ENCODE results near the gene MAP7. TPM values are rescaled to one million over a fixed set of nuclear protein-coding genes. Genes with fewer than 3 reads are reported as not detected.

The MAP7 gene
- total and polyA plus RNA-seq, 2 experiments from 2014 or later = 44.7 to 49.2 TPM

DNA sequence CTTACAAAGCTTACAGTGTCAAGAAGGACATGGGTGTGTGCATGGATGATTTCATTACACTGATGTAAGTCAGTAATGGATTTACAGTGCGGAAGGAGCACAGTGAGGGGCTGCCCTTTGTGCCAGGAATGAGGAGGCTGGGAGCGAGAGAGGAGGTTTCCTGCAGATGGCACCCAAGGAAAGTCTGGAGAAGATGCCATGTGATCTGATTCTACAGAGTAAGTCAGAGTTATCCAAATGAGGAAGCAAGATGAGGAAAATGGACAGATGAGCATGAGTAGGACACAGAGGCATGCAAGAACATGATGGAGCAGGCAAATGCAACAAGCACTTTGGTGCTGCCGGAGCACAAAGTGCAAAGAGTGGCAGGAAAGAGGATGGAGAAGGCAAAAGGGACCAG is 29.7 kb downstream of the MAP7 start (continued):
- TF ChIP-seq, protein P1, sequence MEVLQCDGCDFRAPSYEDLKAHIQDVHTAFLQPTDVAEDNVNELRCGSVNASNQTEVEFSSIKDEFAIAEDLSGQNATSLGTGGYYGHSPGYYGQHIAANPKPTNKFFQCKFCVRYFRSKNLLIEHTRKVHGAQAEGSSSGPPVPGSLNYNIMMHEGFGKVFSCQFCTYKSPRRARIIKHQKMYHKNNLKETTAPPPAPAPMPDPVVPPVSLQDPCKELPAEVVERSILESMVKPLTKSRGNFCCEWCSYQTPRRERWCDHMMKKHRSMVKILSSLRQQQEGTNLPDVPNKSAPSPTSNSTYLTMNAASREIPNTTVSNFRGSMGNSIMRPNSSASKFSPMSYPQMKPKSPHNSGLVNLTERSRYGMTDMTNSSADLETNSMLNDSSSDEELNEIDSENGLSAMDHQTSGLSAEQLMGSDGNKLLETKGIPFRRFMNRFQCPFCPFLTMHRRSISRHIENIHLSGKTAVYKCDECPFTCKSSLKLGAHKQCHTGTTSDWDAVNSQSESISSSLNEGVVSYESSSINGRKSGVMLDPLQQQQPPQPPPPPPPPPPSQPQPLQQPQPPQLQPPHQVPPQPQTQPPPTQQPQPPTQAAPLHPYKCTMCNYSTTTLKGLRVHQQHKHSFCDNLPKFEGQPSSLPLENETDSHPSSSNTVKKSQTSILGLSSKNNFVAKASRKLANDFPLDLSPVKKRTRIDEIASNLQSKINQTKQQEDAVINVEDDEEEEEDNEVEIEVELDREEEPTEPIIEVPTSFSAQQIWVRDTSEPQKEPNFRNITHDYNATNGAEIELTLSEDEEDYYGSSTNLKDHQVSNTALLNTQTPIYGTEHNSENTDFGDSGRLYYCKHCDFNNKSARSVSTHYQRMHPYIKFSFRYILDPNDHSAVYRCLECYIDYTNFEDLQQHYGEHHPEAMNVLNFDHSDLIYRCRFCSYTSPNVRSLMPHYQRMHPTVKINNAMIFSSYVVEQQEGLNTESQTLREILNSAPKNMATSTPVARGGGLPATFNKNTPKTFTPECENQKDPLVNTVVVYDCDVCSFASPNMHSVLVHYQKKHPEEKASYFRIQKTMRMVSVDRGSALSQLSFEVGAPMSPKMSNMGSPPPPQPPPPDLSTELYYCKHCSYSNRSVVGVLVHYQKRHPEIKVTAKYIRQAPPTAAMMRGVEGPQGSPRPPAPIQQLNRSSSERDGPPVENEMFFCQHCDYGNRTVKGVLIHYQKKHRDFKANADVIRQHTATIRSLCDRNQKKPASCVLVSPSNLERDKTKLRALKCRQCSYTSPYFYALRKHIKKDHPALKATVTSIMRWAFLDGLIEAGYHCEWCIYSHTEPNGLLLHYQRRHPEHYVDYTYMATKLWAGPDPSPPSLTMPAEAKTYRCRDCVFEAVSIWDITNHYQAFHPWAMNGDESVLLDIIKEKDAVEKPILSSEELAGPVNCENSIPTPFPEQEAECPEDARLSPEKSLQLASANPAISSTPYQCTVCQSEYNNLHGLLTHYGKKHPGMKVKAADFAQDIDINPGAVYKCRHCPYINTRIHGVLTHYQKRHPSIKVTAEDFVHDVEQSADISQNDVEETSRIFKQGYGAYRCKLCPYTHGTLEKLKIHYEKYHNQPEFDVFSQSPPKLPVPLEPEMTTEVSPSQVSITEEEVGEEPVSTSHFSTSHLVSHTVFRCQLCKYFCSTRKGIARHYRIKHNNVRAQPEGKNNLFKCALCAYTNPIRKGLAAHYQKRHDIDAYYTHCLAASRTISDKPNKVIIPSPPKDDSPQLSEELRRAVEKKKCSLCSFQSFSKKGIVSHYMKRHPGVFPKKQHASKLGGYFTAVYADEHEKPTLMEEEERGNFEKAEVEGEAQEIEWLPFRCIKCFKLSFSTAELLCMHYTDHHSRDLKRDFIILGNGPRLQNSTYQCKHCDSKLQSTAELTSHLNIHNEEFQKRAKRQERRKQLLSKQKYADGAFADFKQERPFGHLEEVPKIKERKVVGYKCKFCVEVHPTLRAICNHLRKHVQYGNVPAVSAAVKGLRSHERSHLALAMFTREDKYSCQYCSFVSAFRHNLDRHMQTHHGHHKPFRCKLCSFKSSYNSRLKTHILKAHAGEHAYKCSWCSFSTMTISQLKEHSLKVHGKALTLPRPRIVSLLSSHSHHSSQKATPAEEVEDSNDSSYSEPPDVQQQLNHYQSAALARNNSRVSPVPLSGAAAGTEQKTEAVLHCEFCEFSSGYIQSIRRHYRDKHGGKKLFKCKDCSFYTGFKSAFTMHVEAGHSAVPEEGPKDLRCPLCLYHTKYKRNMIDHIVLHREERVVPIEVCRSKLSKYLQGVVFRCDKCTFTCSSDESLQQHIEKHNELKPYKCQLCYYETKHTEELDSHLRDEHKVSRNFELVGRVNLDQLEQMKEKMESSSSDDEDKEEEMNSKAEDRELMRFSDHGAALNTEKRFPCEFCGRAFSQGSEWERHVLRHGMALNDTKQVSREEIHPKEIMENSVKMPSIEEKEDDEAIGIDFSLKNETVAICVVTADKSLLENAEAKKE (CRISPR knock-in tag; IDR thresholded peaks at IDR 0.05) = no peak
- TF ChIP-seq, protein P2, sequence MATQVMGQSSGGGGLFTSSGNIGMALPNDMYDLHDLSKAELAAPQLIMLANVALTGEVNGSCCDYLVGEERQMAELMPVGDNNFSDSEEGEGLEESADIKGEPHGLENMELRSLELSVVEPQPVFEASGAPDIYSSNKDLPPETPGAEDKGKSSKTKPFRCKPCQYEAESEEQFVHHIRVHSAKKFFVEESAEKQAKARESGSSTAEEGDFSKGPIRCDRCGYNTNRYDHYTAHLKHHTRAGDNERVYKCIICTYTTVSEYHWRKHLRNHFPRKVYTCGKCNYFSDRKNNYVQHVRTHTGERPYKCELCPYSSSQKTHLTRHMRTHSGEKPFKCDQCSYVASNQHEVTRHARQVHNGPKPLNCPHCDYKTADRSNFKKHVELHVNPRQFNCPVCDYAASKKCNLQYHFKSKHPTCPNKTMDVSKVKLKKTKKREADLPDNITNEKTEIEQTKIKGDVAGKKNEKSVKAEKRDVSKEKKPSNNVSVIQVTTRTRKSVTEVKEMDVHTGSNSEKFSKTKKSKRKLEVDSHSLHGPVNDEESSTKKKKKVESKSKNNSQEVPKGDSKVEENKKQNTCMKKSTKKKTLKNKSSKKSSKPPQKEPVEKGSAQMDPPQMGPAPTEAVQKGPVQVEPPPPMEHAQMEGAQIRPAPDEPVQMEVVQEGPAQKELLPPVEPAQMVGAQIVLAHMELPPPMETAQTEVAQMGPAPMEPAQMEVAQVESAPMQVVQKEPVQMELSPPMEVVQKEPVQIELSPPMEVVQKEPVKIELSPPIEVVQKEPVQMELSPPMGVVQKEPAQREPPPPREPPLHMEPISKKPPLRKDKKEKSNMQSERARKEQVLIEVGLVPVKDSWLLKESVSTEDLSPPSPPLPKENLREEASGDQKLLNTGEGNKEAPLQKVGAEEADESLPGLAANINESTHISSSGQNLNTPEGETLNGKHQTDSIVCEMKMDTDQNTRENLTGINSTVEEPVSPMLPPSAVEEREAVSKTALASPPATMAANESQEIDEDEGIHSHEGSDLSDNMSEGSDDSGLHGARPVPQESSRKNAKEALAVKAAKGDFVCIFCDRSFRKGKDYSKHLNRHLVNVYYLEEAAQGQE (IDR thresholded peaks at IDR 0.05; ENCODE audit: unreplicated experiment) = no peak
- TF ChIP-seq ZNF331 (CRISPR knock-in tag; IDR thresholded peaks at IDR 0.05; ENCODE audit: low read depth) (no peak), STAT1 (IDR thresholded peaks at IDR 0.05; ENCODE audit: unreplicated experiment) (no peak), CREB1 (CRISPR knock-in tag; IDR thresholded peaks at IDR 0.05; ENCODE audit: low read depth) (no peak), EZH2phosphoT487 (IDR thresholded peaks at IDR 0.05; ENCODE audit: unreplicated experiment) (no peak)

DNA sequence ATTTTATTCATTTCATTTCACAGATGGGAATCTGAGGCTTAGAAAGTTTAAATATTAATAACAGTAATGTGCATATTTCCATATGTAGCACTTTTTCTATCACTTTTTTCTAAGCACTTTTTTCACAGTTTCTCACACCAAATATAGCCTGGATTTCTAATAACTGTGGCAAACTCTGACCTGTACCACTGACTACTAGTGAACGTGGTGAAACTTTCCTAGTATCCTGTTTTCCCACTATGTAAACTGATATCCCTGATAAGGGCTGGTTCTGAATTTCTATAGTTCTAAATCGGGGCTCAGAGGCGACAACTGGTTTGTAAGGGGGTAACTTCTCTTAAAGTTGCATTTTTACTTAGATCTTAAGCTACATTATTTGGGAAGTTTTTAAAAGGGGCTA is 32.6 kb downstream of the MAP7 start:
- Histone ChIP-seq H3K27me3 (ENCODE audit: insufficient read depth) (no peaks in the 10 kb centered on the region), H3K36me3 (ENCODE audit: insufficient read depth) (no peaks in the 10 kb centered on the region), H2AFZ (no peak overlapping the region), H3K9me2 (ENCODE audit: insufficient read depth) (no peaks in the 10 kb centered on the region; the same call in 1 of the 2 replicates), H3K4me3 (no peak overlapping the region), H3K4me2 (no peak overlapping the region), H4K20me1 (replicated peaks; ENCODE audit: insufficient read depth) (peaks cover 4% of the 10 kb centered on the region; the same call in 1 of the 2 replicates), H3K79me2 (replicated peaks; ENCODE audit: insufficient read depth) (peaks cover 96% of the 10 kb centered on the region), H3K27ac (ENCODE audit: low read depth) (no peak overlapping the region), H3K4me1 (ENCODE audit: insufficient read depth) (peaks cover 33% of the 10 kb centered on the region), H3F3A (replicated peaks; ENCODE audit: low read depth) (no peaks in the 10 kb centered on the region)
- no peak for DNase-seq (ENCODE audit: low spot score)
- Mint-ChIP-seq H3K27ac (no peak overlapping the region), H3K27me3 (ENCODE audit: insufficient read depth, low read depth, poor library complexity) (no peaks in the 10 kb centered on the region), H3K4me1 (peaks cover 38% of the 10 kb centered on the region), H3K9me3 (no peaks in the 10 kb centered on the region), H3K36me3 (ENCODE audit: low read depth) (peaks cover 24% of the 10 kb centered on the region), H3K4me3 (no peak overlapping the region)
- no peak for ATAC-seq
- TF ChIP-seq, protein P3, sequence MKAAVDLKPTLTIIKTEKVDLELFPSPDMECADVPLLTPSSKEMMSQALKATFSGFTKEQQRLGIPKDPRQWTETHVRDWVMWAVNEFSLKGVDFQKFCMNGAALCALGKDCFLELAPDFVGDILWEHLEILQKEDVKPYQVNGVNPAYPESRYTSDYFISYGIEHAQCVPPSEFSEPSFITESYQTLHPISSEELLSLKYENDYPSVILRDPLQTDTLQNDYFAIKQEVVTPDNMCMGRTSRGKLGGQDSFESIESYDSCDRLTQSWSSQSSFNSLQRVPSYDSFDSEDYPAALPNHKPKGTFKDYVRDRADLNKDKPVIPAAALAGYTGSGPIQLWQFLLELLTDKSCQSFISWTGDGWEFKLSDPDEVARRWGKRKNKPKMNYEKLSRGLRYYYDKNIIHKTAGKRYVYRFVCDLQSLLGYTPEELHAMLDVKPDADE (IDR thresholded peaks at IDR 0.05) = no peak
- TF ChIP-seq EZH2phosphoT487 (IDR thresholded peaks at IDR 0.05; ENCODE audit: unreplicated experiment) = no peak
